HL-60 (cell line): Measurements from ENCODE around the gene RARA.
"Not testable (repeated sequence)": the region's sequence is repeated elsewhere in the genome, so short reads cannot be mapped to it uniquely, and the experiment has no call there.

Experiments used
- POLR2AphosphoS5 ChIP-seq: IDR thresholded peaks from 2 replicates; pipeline ENCODE4 v1.6.1; 2012; ENCODE audit warnings: low read depth
- TF ChIP-seq, protein P1 (sequence below): IDR thresholded peaks from one replicate; pipeline ENCODE4 v1.5.1; 2011; ENCODE audit warnings: low read length, control low read depth, inconsistent platforms; ENCODE audit not compliant: insufficient read depth

DNA sequence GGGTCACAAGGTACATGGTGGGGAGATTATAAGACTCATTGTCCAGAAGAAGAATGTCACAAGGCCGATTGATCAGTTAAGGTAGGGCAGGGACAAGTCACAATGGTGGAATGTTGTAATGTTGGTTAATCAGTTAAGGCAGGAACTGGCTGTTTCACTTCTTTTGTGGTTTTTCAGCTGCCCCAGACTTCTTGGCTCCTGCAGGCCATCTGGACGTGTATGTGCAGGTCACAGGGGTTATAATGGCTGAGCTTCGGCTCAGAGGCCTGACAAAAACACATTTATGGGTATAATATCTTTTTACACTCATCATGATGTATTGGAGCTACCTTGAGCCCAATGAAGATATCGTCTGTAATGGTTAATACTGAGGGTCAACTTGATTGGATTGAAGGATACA is 63.7 kb downstream of the RARA start:
- TF ChIP-seq, protein P1, sequence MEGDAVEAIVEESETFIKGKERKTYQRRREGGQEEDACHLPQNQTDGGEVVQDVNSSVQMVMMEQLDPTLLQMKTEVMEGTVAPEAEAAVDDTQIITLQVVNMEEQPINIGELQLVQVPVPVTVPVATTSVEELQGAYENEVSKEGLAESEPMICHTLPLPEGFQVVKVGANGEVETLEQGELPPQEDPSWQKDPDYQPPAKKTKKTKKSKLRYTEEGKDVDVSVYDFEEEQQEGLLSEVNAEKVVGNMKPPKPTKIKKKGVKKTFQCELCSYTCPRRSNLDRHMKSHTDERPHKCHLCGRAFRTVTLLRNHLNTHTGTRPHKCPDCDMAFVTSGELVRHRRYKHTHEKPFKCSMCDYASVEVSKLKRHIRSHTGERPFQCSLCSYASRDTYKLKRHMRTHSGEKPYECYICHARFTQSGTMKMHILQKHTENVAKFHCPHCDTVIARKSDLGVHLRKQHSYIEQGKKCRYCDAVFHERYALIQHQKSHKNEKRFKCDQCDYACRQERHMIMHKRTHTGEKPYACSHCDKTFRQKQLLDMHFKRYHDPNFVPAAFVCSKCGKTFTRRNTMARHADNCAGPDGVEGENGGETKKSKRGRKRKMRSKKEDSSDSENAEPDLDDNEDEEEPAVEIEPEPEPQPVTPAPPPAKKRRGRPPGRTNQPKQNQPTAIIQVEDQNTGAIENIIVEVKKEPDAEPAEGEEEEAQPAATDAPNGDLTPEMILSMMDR: not testable (repeated sequence)
- TF ChIP-seq POLR2AphosphoS5: not testable (repeated sequence)
